Measurements from ENCODE around the gene TREM2. TPM values are rescaled to one million over a fixed set of nuclear protein-coding genes. Genes with fewer than 3 reads are reported as not detected.

TREM2 gene
- total RNA-seq, 2 donors from 2014 or later, result 3.6 TPM

GRCh38 chr6:41132254-41132653, 30.7 kb downstream of the TREM2 start:
- DNase-seq (no peak), ATAC-seq (no peak)
- intact Hi-C loops (cut with DNase I), result no loop called here
- Histone ChIP-seq H3K36me3 (replicated peaks in 1 of 2; ENCODE audit: insufficient read depth in 1 of 2, low read depth in 2 of 2) (no peaks in the 10 kb centered on the region), H3K4me1 (no peaks in the 10 kb centered on the region), H3K27me3 (no peaks in the 10 kb centered on the region), H3K9me3 (no peaks in the 10 kb centered on the region), H3K27ac (no peak overlapping the region), H3K4me3 (no peak overlapping the region)
- 68 to 75% methylated on average over 2 of the region's 2 CpGs for WGBS, 2 donors
- no peak for TF ChIP-seq CTCF (IDR thresholded peaks at IDR 0.05)
- TF ChIP-seq POLR2A (IDR thresholded peaks at IDR 0.05), result no peak

- TF ChIP-seq CTCF (IDR thresholded peaks at IDR 0.05) (no peak), POLR2A (IDR thresholded peaks at IDR 0.05) (no peak)
- Histone ChIP-seq H3K36me3 (replicated peaks in 1 of 2; ENCODE audit: insufficient read depth in 1 of 2, low read depth in 2 of 2) (no peaks in the 10 kb centered on the region), H3K27me3 (no peaks in the 10 kb centered on the region), H3K9me3 (no peaks in the 10 kb centered on the region), H3K27ac (no peak overlapping the region), H3K4me1 (no peaks in the 10 kb centered on the region), H3K4me3 (no peak overlapping the region)
- intact Hi-C loops (cut with DNase I), result no loop called here
- no peak for ATAC-seq
- 91 to 100% methylated on average over 3 of the region's 3 CpGs for WGBS, 2 donors
- DNase-seq, result no peak
Measured at GRCh38 chr6:41125282-41125681, 37.6 kb downstream of the TREM2 start.

GRCh38 chr6:41122918-41123317, 40.0 kb downstream of the TREM2 start:
- Histone ChIP-seq H3K4me1 (peaks cover under 1% of the 10 kb centered on the region), H3K27me3 (no peaks in the 10 kb centered on the region), H3K27ac (no peak overlapping the region), H3K4me3 (no peak overlapping the region), H3K36me3 (replicated peaks in 1 of 2; ENCODE audit: insufficient read depth in 1 of 2, low read depth in 2 of 2) (no peaks in the 10 kb centered on the region), H3K9me3 (no peaks in the 10 kb centered on the region)
- ATAC-seq (no peak), DNase-seq (no peak)
- intact Hi-C loops (cut with DNase I), result no loop called here
- TF ChIP-seq CTCF (IDR thresholded peaks at IDR 0.05) (no peak), POLR2A (IDR thresholded peaks at IDR 0.05) (no peak)
- WGBS, 2 donors, result 96 to 100% methylated on average over 1 of the region's 1 CpG

- Histone ChIP-seq H3K36me3 (replicated peaks in 1 of 2; ENCODE audit: insufficient read depth in 1 of 2, low read depth in 2 of 2) (no peaks in the 10 kb centered on the region), H3K4me1 (peaks cover 4% of the 10 kb centered on the region), H3K27me3 (no peaks in the 10 kb centered on the region), H3K4me3 (no peak overlapping the region), H3K27ac (no peak overlapping the region), H3K9me3 (no peaks in the 10 kb centered on the region)
- WGBS, 2 donors, result 94 to 100% methylated on average over 1 of the region's 1 CpG
- TF ChIP-seq CTCF (IDR thresholded peaks at IDR 0.05), result no peak
- no peak for TF ChIP-seq POLR2A (IDR thresholded peaks at IDR 0.05)
- no peak for ATAC-seq
- DNase-seq, result no peak
- intact Hi-C loops (cut with DNase I), result no loop called here
Measured at GRCh38 chr6:41122373-41122772, 40.5 kb downstream of the TREM2 start.

- 95 to 96% methylated on average over 1 of the region's 1 CpG for WGBS, 2 donors
- no peak for ATAC-seq
- TF ChIP-seq CTCF (IDR thresholded peaks at IDR 0.05), result no peak
- no peak for TF ChIP-seq POLR2A (IDR thresholded peaks at IDR 0.05)
Measured at GRCh38 chr6:41120058-41120457, 42.9 kb downstream of the TREM2 start.

More at GRCh38 chr6:41120058-41120457, 42.9 kb downstream of the TREM2 start:
- Histone ChIP-seq H3K27ac (no peak overlapping the region), H3K36me3 (replicated peaks in 1 of 2; ENCODE audit: insufficient read depth in 1 of 2, low read depth in 2 of 2) (no peaks in the 10 kb centered on the region), H3K9me3 (no peaks in the 10 kb centered on the region), H3K27me3 (no peaks in the 10 kb centered on the region), H3K4me1 (peaks cover 4% of the 10 kb centered on the region), H3K4me3 (no peak overlapping the region)
- intact Hi-C loops (cut with DNase I), result no loop called here
- DNase-seq, result no peak

Data from body of pancreas (tissue), 4 donors.